ENCODE results near the gene TMEM52. TPM values are rescaled to one million over a fixed set of nuclear protein-coding genes. Genes with fewer than 3 reads are reported as not detected.

Gene TMEM52
- total and polyA plus RNA-seq, 9 of the 15 experiments (the other 6 are each of a cell fraction or from before 2014, with no cell fraction given) = 0.37 to 22.5 (median 6.8) TPM

GRCh38 chr1:1915911-1916840 lies 2.9 kb downstream of the TMEM52 start:
- Histone ChIP-seq H3K9ac (ENCODE audit: insufficient read depth in 1 of 2, low read depth in 2 of 2, low read length in 2 of 2) (peak overlapping the region in 1 of 2 experiments; percentile 74; a peak in 2 of 4 replicates), H3K79me2 (ENCODE audit: control insufficient read depth, insufficient read depth, low read length) (no peaks in the 10 kb centered on the region), H3K4me3 (no peak overlapping the region), H3K27me3 (ENCODE audit: control insufficient read depth in 2 of 2, insufficient read depth in 2 of 2, low read length in 2 of 2) (no peaks in the 10 kb centered on the region; a peak in 1 of 5 replicates), H3K27ac (ENCODE audit: extremely low read depth, low read depth, low read length) (no peak overlapping the region), H3K4me2 (ENCODE audit: insufficient read depth, low read length) (no peak overlapping the region), H3K9me3 (replicated peaks; ENCODE audit: control insufficient read depth, insufficient read depth, low read depth, low read length) (no peaks in the 10 kb centered on the region), H2AFZ (ENCODE audit: low read depth, low read length) (no peak overlapping the region), H4K20me1 (replicated peaks; ENCODE audit: control insufficient read depth, insufficient read depth, low read length) (0 out of 2 replicates have a peak, but pooled peaks cover 4% of the 10 kb centered on the region), H3K36me3 (ENCODE audit: control insufficient read depth, insufficient read depth, low read length) (no peaks in the 10 kb centered on the region), H3K4me1 (replicated peaks in 1 of 2; ENCODE audit: control insufficient read depth in 2 of 2, insufficient read depth in 2 of 2, low read length in 2 of 2) (peaks cover 9 to 65% of the 10 kb centered on the region in 2 experiments; a peak in 4 of 5 replicates), H3K9me1 (ENCODE audit: control insufficient read depth, insufficient read depth, low read length) (no peaks in the 10 kb centered on the region)
- in situ Hi-C loops (cut with MboI) = loop anchor here (10.0 kb wide), 1 partner anchor 551 kb away; no protein-coding TSS in a partner anchor
- 59% methylated on average over 23 of the region's 23 CpGs for WGBS (ENCODE audit: insufficient coverage, low coverage, missing lambda C conversion rate)
- TF ChIP-seq POLR2G (IDR thresholded peaks at IDR 0.05; ENCODE audit: low read depth, low read length) (peak; percentile 30; the same call in 1 of the 2 replicates), SIN3B (IDR thresholded peaks at IDR 0.05; ENCODE audit: low read depth) (no peak)
- intact Hi-C loops (cut with micrococcal nuclease) = no loop called here
- ChIA-PET CTCF (ENCODE audit: low intra/inter-chr PET ratio) (no interaction called here), POLR2A (interaction anchor here (0.5 to 2.5 kb wide), 3 partner anchors 8 to 503 kb away, joined by 3 to 6 read pairs (median 5); no protein-coding TSS in a partner anchor)
- FAIRE-seq (no peak), ATAC-seq (no peak), DNase-seq (ENCODE audit: extremely low read depth in 1 of 4, low spot score in 3 of 4) (no peak)
- BruUV-seq (replicated peaks) = no TSS peak

All from K562 (cell line).